ENCODE data around the gene EFNA4.
A peak's percentile ranks its signal among the peaks of the same experiment; 100 is the strongest.

EFNA4 gene

GRCh38 chr1:155063550-155064110, at the start of gene EFNA4:
Gene EFNA4 (plus strand): TSS chr1:155063740. CDS start chr1:155063824, 84 bp downstream.
- peak; percentile 85 for DNase-seq (ENCODE audit: low spot score)

- no peak for DNase-seq (ENCODE audit: low spot score)
These were observed 48.6 kb upstream of the EFNA4 start for GRCh38 chr1:155014709-155015508.

GRCh38 chr1:155015527-155016230, 47.9 kb upstream of the EFNA4 start:
- DNase-seq (ENCODE audit: low spot score) = no peak

GRCh38 chr1:155016231-155016831, 47.2 kb upstream of the EFNA4 start:
- DNase-seq (ENCODE audit: low spot score) = no peak

- peak; percentile 97 for DNase-seq (ENCODE audit: low spot score)
These were observed 46.2 kb upstream of the EFNA4 start for GRCh38 chr1:155017041-155017945.

GRCh38 chr1:155017946-155018316, 45.6 kb upstream of the EFNA4 start:
- no peak for DNase-seq (ENCODE audit: low spot score)

GRCh38 chr1:155018617-155019348, 44.8 kb upstream of the EFNA4 start:
- DNase-seq (ENCODE audit: low spot score) = no peak

GRCh38 chr1:155019377-155020245, 43.9 kb upstream of the EFNA4 start:
- no peak for DNase-seq (ENCODE audit: low spot score)

- no peak for DNase-seq (ENCODE audit: low spot score)
These were observed 41.2 kb upstream of the EFNA4 start for GRCh38 chr1:155022136-155022926.

GRCh38 chr1:155022927-155023236, 40.7 kb upstream of the EFNA4 start:
- no peak for DNase-seq (ENCODE audit: low spot score)

GRCh38 chr1:155023627-155024026, 39.9 kb upstream of the EFNA4 start:
- no peak for DNase-seq (ENCODE audit: low spot score)

GRCh38 chr1:155024315-155024714, 39.2 kb upstream of the EFNA4 start:
- DNase-seq (ENCODE audit: low spot score) = no peak

- no peak for DNase-seq (ENCODE audit: low spot score)
These were observed 37.4 kb upstream of the EFNA4 start for GRCh38 chr1:155026154-155026553.

- DNase-seq (ENCODE audit: low spot score) = no peak
These were observed 37.0 kb upstream of the EFNA4 start for GRCh38 chr1:155026588-155026987.

GRCh38 chr1:155029513-155030242, 33.9 kb upstream of the EFNA4 start:
- no peak for DNase-seq (ENCODE audit: low spot score)

GRCh38 chr1:155030243-155030795, 33.2 kb upstream of the EFNA4 start:
- no peak for DNase-seq (ENCODE audit: low spot score)

GRCh38 chr1:155030899-155031298, 32.6 kb upstream of the EFNA4 start:
- DNase-seq (ENCODE audit: low spot score) = no peak

GRCh38 chr1:155032886-155033285, 30.7 kb upstream of the EFNA4 start:
- DNase-seq (ENCODE audit: low spot score) = no peak
